Loucy (cell line): ENCODE measurements around the gene PCDHGA2.

ENCODE experiments used
- EZH2phosphoT487 ChIP-seq: fragments of 200-600 bp; IDR thresholded peaks from 2 replicates; pipeline ENCODE4 v1.6.1; 2018; ENCODE audit warnings: antibody characterized with exemption, mild to moderate bottlenecking, moderate library complexity, borderline replicate concordance
- TF ChIP-seq, protein P1 (sequence below): fragments of 200-600 bp; sonication (generic); conservative IDR thresholded peaks from 2 replicates; pipeline ENCODE4 v1.5.1; 2014; ENCODE audit warnings: mild to moderate bottlenecking, antibody characterized with exemption, low read length

DNA sequence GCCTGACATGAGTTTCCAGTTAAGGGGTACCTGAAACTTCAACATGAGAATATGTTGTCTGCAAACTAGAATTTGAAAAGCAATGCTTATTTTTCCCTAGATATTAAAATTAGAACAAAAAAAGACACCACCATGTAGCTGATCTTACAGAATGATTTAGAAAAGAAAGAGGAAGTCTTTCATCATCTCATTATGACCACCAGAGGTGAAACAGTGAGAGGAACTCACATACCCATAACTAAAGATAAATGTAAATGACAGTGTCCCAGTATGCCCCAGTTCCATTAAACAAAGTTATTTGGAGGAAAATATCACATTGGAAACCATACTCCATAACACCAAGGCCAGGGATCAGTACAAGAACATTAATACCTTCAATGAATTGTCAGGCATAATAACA lies 24.8 kb upstream of the PCDHGA2 start:
- TF ChIP-seq, protein P1, sequence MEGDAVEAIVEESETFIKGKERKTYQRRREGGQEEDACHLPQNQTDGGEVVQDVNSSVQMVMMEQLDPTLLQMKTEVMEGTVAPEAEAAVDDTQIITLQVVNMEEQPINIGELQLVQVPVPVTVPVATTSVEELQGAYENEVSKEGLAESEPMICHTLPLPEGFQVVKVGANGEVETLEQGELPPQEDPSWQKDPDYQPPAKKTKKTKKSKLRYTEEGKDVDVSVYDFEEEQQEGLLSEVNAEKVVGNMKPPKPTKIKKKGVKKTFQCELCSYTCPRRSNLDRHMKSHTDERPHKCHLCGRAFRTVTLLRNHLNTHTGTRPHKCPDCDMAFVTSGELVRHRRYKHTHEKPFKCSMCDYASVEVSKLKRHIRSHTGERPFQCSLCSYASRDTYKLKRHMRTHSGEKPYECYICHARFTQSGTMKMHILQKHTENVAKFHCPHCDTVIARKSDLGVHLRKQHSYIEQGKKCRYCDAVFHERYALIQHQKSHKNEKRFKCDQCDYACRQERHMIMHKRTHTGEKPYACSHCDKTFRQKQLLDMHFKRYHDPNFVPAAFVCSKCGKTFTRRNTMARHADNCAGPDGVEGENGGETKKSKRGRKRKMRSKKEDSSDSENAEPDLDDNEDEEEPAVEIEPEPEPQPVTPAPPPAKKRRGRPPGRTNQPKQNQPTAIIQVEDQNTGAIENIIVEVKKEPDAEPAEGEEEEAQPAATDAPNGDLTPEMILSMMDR, result no peak
- TF ChIP-seq EZH2phosphoT487, result no peak
